CD1c-positive myeloid dendritic cell (primary cell): Measurements from ENCODE around the gene ZBTB7B.
"Not testable (repeated sequence)": the region's sequence is repeated elsewhere in the genome, so short reads cannot be mapped to it uniquely, and the experiment has no call there.

Experiments
- DNase-seq: peaks from one replicate; pipeline ENCODE4 v3.0.0-alpha.2; 2016; ENCODE audit errors: extremely low spot score

ZBTB7B gene

GRCh38 chr1:154988058-154988954 lies 14.3 kb upstream of the ZBTB7B start:
- no peak for DNase-seq

- no peak for DNase-seq
Measured at GRCh38 chr1:154989195-154989860, 13.3 kb upstream of the ZBTB7B start.

- DNase-seq, result no peak
Measured at GRCh38 chr1:154990276-154990675, 12.3 kb upstream of the ZBTB7B start.

- DNase-seq, result no peak
Measured at GRCh38 chr1:154992721-154993571, 9.7 kb upstream of the ZBTB7B start.

GRCh38 chr1:154993572-154994268 lies 8.9 kb upstream of the ZBTB7B start, which contains the start of gene LENEP:
Gene LENEP (plus strand): TSS chr1:154993586. CDS start chr1:154993608, 22 bp downstream.
- DNase-seq, result no peak

GRCh38 chr1:154994269-154994587 lies 8.4 kb upstream of the ZBTB7B start:
- no peak for DNase-seq

GRCh38 chr1:154994591-154994990 lies 8.0 kb upstream of the ZBTB7B start:
- DNase-seq, result no peak

- not testable (repeated sequence) for DNase-seq
Measured at GRCh38 chr1:154995301-154995983, 7.2 kb upstream of the ZBTB7B start.

- DNase-seq, result peak; percentile 74
Measured at GRCh38 chr1:154996966-154997701, 5.5 kb upstream of the ZBTB7B start.

GRCh38 chr1:154998201-154998780 lies 4.3 kb upstream of the ZBTB7B start:
- DNase-seq, result no peak

- peak; percentile 53 for DNase-seq
Measured at GRCh38 chr1:154998818-154999570, 3.6 kb upstream of the ZBTB7B start.

- peak; percentile 38 for DNase-seq
Measured at GRCh38 chr1:154999571-155000410, 2.8 kb upstream of the ZBTB7B start.

GRCh38 chr1:155000411-155000725 lies 2.2 kb upstream of the ZBTB7B start:
- no peak for DNase-seq

- DNase-seq, result peak; percentile 72
Measured at GRCh38 chr1:155000726-155001424, 1.7 kb upstream of the ZBTB7B start.

- no peak for DNase-seq
Measured at GRCh38 chr1:155001425-155001674, 1.3 kb upstream of the ZBTB7B start.

GRCh38 chr1:155001675-155002463 lies 733 bp upstream of the ZBTB7B start:
- peak; percentile 98 for DNase-seq

GRCh38 chr1:155003227-155003765 lies 694 bp downstream of the ZBTB7B start:
- DNase-seq, result no peak
